Embryonic facial prominence (tissue), 1 donor: ENCODE data around the gene GRIP1.
"Not testable (repeated sequence)": the region's sequence is repeated elsewhere in the genome, so short reads cannot be mapped to it uniquely, and the experiment has no call there.

Experiments
- DNase-seq: peaks from one replicate; pipeline ENCODE4 v3.0.0-alpha.2; 2016; ENCODE audit errors: extremely low spot score

The GRIP1 gene

DNA sequence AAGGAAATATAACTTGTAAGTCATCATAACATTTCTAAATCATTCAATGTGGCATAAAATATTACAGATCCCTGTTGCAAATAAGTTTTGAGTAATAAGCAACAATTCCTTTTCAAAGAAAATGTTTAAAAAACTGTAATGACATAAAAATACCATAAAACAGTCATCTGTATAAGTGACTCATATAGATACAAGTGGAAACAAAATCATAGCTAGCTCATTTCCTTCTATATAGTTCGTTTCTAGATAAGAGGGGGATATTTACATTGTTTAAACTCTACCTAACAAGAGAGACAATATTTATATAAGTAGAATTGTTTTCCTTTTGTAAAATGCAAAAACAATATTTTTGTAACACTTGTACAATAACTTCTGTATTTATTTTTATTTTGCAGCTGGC lies 148.9 kb downstream of the GRIP1 start:
- no peak for DNase-seq

DNA sequence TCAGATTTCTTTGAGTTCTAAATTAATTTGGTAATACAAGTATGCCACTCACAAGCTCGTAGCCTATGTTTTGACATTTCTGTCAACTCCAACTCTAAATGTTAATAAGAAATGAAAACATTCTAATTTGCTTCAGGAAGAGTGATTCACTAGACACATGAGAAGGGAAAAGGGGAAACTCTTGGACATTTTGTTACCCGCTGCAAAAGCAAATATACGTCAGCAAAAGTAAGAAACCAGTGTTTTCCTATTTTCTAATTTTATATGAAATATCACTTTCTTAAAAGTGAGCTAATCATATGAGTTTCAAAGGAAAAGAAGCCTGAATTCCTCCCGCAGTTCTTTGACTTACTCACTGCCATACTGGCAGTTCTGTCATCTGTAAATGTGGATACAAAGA lies 162.3 kb downstream of the GRIP1 start:
- no peak for DNase-seq

- no peak for DNase-seq
Measured at GRCh38 chr12:66516133-66516532, 162.7 kb downstream of the GRIP1 start.

DNA sequence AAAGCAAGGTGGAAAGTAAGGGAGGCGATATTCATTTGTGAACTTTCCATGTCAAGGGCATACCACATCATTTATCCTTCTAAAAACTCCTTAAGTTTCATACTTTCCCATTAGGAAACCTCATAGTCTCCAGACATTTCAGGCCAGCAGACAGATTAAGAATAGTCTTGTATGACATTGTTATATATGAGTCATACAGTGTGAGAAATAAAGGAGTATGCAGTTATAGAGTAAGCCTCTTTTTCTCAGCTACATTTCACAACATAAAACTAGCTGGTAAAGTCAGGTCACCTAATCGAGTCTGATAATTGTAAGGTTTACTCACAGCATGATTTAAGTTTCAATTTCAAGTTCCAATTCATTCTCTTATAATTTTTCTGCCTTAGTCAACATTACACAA lies 164.3 kb downstream of the GRIP1 start:
- DNase-seq: no peak

GRCh38 chr12:66508025-66508424 lies 170.9 kb downstream of the GRIP1 start:
- no peak for DNase-seq

DNA sequence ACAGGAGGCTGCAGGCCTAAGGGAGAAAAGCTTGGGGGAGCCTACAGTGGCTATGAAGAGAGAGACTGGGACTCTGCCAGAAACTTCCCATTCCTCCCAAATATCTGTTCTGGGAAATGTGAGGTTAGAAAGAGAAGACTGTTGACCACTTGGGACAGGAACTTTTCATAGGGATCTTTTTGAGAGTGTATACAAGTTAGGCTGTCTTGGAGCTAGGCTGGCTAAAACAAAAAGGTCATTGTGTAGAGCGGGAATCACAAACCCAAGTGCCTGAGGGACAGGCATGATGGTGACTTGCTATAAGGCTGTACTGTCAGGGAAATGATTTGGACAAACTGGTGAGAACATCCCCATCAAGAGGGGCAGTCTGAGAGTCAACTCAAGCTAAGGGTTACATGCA lies 175.1 kb downstream of the GRIP1 start:
- no peak for DNase-seq

- DNase-seq: no peak
Measured at GRCh38 chr12:66502911-66503310, 176.0 kb downstream of the GRIP1 start.

- DNase-seq: no peak
Measured at GRCh38 chr12:66500841-66501240, 178.0 kb downstream of the GRIP1 start.

- no peak for DNase-seq
Measured at GRCh38 chr12:66500091-66500490, 178.8 kb downstream of the GRIP1 start.

GRCh38 chr12:66499000-66499399 lies 179.9 kb downstream of the GRIP1 start:
- no peak for DNase-seq

DNA sequence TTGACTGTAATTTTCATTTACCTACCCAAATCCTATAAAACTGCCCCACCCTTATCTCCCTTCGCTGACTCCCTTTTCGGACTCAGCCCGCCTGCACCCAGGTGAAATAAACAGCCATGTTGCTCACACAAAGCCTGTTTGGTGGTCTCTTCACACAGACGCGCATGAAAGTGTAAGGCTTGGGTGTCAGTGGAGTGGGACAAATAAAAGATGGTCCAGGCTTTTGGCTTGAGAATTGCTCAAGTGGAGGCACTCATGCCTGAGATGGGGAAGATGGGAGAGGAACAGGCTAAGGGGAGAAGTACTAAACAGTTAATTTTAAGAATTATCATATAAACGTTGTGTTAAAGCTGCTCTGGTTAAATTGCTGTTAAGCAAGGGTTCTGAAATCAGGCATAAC lies 180.8 kb downstream of the GRIP1 start:
- not testable (repeated sequence) for DNase-seq

GRCh38 chr12:66497008-66497897 lies 181.6 kb downstream of the GRIP1 start:
- DNase-seq: no peak

GRCh38 chr12:66496595-66496994 lies 182.3 kb downstream of the GRIP1 start:
- no peak for DNase-seq

DNA sequence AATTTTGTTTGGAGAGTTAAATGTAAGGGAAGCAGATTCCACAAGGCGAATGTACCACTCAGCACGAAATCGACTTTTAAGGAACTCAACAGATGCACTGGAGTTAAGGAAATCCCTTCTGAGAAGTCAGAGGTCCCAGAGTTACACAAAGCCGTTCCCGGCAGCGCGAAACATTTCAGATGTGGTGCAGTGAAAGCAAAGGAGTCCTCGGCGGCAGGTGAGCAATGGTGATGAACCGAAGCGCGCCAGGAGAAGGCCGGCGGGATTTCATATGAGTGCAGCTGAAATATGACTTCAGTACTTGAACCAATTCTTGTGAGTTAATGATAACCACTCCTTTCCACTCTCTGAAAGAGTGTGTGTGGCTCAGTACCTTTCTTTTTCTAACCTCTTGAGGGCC lies 183.2 kb downstream of the GRIP1 start:
- DNase-seq: no peak

- no peak for DNase-seq
Measured at GRCh38 chr12:66493819-66494218, 185.1 kb downstream of the GRIP1 start.

DNA sequence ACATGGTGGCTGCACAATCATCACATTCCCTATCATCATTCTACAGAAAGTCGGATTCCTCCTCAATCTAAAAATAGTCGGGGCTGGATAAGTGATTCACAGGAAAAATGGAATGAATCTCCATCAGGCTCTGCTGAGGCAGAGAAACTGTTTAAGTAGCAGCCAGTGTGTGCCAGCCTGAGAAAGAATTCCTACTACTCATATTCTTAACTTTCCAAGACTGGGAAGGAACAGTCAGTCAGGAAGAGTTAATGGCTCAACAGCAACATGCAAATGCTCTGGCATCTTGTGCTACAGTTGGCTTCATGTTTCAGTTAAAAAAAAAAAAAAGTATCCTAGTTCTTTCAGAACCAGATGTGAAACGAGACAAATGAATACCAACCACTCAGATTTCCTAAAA lies 187.0 kb downstream of the GRIP1 start:
- no peak for DNase-seq

GRCh38 chr12:66482351-66483203 lies 196.3 kb downstream of the GRIP1 start:
- no peak for DNase-seq

DNA sequence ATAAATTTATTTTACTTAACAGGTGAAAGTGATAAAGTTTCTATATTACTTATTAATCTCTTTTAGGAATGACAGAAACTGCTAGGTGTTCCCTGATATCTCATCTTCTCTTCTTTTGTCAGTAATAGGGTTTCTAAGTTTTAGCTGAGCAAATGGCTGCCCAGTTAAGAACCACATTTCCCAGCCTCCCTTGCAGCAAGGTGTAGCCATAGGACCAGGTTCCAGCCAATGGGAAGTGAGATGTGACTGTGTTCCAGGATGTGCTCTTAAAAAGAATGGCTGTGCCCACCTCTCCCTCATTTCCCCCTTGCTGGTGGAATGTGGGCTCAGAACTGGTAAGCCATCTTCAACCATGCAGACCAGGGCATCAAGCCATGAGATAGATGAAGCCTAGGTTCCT lies 210.9 kb downstream of the GRIP1 start:
- DNase-seq: no peak

GRCh38 chr12:66461331-66461730 lies 217.5 kb downstream of the GRIP1 start:
- DNase-seq: no peak

DNA sequence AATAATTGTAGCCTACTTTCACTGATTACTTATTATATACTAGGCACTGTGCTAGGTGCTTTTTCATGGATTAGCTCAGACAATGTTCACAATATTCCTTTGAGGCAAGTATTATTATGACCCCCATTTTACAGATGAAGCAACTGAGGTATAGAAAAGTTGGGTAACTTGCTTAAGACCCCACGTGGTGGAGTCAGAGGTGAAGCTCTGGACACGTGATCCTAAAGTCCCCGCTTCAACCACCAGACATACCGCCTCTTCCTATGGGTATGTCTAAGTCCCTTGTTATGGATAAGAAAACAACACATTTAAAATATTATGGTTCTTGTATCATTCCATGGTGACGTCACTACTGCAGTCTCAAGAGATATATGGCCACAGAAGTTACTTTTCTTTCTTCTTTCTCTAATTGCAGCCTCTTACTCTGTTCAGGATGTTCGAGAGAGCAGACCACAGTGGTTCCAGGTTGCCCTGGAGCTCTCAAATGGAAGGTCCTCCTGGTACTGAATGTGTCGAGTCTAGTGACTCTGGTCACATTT lies 218.9 kb downstream of the GRIP1 start:
- DNase-seq: no peak

GRCh38 chr12:66456612-66457011 lies 222.3 kb downstream of the GRIP1 start:
- no peak for DNase-seq

- no peak for DNase-seq
Measured at GRCh38 chr12:66453844-66454243, 225.0 kb downstream of the GRIP1 start.

- DNase-seq: no peak
Measured at GRCh38 chr12:66453120-66453519, 225.8 kb downstream of the GRIP1 start.
